Measurements from ENCODE around the gene KCNMA1. TPM values are rescaled to one million over a fixed set of nuclear protein-coding genes. Genes with fewer than 3 reads are reported as not detected.

The KCNMA1 gene
- total and polyA plus RNA-seq, 8 donors = 2.8 to 21.1 (median 4.3) TPM

DNA sequence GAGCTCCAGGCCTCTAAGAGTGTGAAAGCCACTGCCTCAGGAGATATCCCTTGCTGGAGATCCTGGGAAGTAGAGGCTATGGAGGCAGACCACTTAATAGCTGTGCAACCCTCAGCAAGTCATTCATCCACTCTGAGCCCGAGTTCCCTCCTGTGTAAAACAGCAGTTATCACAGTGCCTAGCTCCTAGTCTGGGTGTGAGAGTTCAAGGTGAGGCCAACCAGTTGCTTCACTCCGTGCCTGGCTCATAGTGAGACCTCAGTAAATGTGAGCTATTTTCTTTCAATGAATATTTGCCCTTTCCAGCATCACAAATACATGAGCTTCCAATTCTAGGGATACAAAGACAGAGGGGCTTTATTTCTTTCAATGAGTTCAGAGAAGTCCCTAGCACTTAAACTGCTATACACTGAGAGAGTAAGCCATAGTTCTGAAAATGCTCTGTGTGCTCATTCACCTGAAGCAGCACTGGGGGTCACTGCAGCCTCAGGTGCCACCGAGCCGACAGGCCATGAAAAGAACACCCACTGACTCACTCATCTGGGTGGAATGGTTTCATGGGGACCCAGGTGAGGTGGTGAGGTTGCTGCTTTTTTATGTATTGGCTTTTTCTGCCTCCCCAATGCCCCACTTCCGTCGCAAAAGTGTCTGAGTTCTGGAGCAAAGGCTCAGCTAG, 259.8 kb downstream of the KCNMA1 start:
- Histone ChIP-seq H3K9me3 (no peaks in the 10 kb centered on the region), H3K4me1 (no peaks in the 10 kb centered on the region), H3K4me3 (no peak overlapping the region), H3K27me3 (peaks cover 0 to 31% of the 10 kb centered on the region in 2 donors), H3K36me3 (no peaks in the 10 kb centered on the region), H3K27ac (no peak overlapping the region)
- DNase-seq (peak in 1 of 4 donors; percentile 10), ATAC-seq (no peak)
- no peak for TF ChIP-seq CTCF (IDR thresholded peaks at IDR 0.05)
- intact Hi-C loops (cut with DNase I) = no loop called here

DNA sequence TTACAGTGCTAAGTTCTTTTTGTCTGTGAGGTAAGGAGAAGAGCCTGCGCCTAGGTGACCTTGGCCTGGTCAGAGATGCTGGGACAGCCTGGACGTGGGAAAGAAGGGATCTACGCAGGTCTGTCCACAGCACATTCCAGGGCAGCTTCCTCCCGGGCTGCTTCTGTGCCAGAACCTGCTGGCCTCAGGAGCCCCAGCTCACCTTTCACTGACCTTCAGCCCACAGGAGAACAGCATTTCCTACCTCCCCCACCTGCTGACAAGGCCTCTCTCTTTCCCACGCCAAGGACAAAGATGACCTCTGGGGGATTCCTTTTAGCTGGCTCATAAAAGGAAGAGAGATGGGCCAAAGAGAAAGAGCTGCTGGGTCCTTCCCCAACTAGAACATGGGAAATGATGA, 260.6 kb downstream of the KCNMA1 start:
- ATAC-seq (no peak), DNase-seq (no peak)
- Histone ChIP-seq H3K4me3 (no peak overlapping the region), H3K27me3 (peaks cover 0 to 26% of the 10 kb centered on the region in 2 donors), H3K36me3 (no peaks in the 10 kb centered on the region), H3K4me1 (no peaks in the 10 kb centered on the region), H3K9me3 (no peaks in the 10 kb centered on the region), H3K27ac (no peak overlapping the region)
- TF ChIP-seq CTCF (IDR thresholded peaks at IDR 0.05) = no peak
- intact Hi-C loops (cut with DNase I) = no loop called here

DNA sequence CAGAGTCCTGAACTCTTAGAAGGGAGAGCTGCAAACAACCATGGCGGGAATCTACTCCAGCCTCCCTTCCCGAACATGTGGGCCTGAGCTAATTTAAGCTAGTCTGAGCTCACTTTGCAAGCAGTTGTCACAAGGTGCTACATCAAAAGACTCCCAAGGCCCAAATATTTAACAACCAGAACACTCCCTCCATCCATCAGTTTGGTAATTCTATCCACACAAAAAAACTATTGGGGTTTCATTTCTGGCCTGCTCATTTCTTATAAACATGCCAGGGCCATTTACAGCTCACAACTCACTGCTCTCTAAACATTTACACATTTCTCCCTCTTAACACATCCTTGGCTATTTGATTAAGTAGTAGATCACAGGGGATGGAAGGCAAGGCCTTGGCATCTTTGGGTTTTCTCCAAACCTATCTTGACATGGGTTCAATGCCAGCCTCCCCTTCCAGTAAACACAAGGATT, 263.4 kb downstream of the KCNMA1 start:
- no peak for ATAC-seq

DNA sequence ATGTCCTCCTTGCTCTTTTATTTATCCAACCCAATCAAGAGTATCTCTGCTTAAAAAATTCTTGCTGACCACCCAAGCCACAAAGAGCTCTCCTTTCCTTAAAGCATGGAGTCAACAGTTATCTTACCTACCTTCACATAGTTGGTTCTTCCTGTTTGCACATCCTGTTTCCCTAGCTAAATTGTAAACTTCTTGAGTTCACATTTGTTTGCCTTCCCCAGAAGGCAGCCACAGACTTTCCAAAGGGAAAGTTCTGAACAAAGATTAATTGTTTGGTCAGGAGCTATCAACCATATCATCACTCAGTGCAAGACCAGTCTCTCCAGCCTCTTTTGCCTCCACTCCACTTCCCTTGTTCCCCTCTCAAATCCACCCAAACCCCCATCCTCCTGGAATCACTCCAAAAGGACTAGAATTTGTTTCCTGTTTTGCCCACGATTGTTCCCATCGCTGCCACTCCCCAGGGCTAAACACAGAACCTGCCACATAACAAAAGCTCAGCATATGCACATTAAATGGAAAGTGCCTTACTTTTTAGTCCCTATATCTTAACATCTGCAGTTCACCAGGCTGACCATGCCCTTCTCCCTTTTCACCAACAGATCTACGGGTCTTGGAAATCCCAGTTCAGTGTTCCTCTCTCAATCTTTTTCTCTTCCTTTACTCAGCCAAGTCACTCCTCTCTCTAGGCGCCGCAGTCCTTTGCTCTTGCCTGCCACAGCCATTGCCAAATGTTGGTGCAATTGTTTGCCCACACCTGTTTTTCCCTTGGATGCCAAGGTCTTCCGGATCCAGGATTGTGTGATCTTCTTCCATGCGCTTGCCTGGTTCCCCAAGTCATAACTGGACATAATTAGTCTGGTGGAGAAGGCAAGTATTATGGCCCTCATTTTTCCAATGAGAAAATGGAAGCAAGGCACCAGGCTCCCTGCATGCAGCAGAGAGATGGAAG, 265.5 kb downstream of the KCNMA1 start:
- H3K4me3 ChIP-seq = no peak overlapping the region
- ATAC-seq (no peak), DNase-seq (no peak)
- intact Hi-C loops (cut with DNase I) = no loop called here
- no peak for TF ChIP-seq CTCF (IDR thresholded peaks at IDR 0.05)
- H3K9me3 ChIP-seq = peaks cover 0 to 10% of the 10 kb centered on the region in 2 donors
- no peak overlapping the region for H3K27ac ChIP-seq
- H3K36me3 ChIP-seq = no peaks in the 10 kb centered on the region
- H3K27me3 ChIP-seq = peaks cover 0 to 4% of the 10 kb centered on the region in 2 donors
- H3K4me1 ChIP-seq = no peaks in the 10 kb centered on the region

More for the DNA sequence above, 263.4 kb downstream of the KCNMA1 start:
- H3K4me1 ChIP-seq = no peaks in the 10 kb centered on the region
- intact Hi-C loops (cut with DNase I) = no loop called here
- no peak overlapping the region for H3K27ac ChIP-seq
- H3K27me3 ChIP-seq = peaks cover 0 to 10% of the 10 kb centered on the region in 2 donors
- H3K9me3 ChIP-seq = peaks cover 0 to 2% of the 10 kb centered on the region in 2 donors
- no peaks in the 10 kb centered on the region for H3K36me3 ChIP-seq
- no peak overlapping the region for H3K4me3 ChIP-seq
- no peak for TF ChIP-seq CTCF (IDR thresholded peaks at IDR 0.05)
- no peak for DNase-seq

DNA sequence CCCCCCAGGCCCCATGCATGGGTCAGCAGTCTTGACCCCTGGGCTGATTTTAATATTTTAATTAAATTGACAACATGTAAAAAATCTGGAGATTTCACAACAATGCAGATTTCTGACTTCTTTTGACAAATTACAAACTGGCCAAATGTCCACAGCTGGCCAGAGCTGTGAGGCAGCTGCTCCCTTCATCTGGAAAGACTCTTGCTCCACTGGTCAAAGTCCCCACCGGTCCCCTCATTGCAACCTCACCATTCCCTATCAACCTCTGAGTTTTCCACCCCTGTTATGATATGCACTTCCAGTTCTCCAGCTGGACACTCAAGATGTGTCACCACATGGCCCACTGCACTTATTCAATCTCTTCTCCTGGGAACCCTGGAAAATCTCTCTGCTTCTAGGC, 266.2 kb downstream of the KCNMA1 start:
- ATAC-seq (no peak), DNase-seq (no peak)
- Histone ChIP-seq H3K4me3 (no peak overlapping the region), H3K4me1 (no peaks in the 10 kb centered on the region), H3K36me3 (no peaks in the 10 kb centered on the region), H3K27ac (no peak overlapping the region), H3K9me3 (peaks cover 0 to 10% of the 10 kb centered on the region in 2 donors), H3K27me3 (no peaks in the 10 kb centered on the region)
- TF ChIP-seq CTCF (IDR thresholded peaks at IDR 0.05) = no peak
- intact Hi-C loops (cut with DNase I) = no loop called here

All from left lung (tissue), 10 donors.